HG02759 (cell line): Measurements from ENCODE around the gene BORCS6.

ENCODE experiments used
- ATAC-seq: cut with Tn5 transposase; IDR thresholded peaks from one replicate; pipeline ENCODE4 v1.9.1; 2021; ENCODE audit warnings: mild to moderate bottlenecking, moderate library complexity; ENCODE audit not compliant: unreplicated experiment

The BORCS6 gene

DNA sequence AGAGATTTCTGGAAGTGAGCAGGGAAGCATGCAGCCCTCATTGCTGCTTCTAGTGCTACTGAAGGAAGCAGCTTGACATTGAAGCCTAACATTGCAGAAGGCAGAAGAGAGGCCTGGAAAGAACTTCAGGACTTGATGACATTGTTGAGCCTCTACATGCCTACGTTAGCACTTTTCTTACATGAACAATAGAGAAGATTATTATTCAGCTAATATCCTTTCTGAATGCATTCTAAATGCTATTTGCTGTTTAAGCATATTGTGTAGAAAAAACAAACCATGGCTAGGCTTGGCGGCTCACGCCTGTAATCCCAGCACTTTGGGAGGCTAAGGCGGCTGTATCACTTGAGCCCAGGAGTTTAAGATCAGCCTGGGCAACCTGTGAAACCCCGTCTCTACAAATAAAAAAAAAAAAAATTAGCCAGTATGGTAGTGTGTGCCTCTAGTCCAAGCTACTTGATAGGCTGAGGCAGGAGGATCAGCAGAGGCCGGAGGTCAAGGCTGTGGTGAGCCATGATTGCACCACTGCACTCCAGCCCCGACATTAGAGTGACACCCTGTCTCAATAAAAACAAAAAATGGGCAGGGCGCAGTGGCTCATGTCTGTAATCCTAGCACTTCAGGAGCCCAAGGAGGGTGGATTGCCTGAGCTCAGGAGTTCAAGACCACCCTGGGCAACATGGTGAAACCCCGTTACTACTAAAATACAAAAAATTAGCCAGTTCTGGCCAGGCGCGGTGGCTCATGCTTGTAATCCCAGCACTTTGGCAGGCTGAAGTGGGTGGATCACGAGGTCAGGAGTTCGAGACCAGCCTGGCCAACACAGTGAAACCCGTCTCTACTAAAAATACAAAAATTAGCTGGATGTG is 22.6 kb upstream of the BORCS6 start:
- ATAC-seq: no peak

DNA sequence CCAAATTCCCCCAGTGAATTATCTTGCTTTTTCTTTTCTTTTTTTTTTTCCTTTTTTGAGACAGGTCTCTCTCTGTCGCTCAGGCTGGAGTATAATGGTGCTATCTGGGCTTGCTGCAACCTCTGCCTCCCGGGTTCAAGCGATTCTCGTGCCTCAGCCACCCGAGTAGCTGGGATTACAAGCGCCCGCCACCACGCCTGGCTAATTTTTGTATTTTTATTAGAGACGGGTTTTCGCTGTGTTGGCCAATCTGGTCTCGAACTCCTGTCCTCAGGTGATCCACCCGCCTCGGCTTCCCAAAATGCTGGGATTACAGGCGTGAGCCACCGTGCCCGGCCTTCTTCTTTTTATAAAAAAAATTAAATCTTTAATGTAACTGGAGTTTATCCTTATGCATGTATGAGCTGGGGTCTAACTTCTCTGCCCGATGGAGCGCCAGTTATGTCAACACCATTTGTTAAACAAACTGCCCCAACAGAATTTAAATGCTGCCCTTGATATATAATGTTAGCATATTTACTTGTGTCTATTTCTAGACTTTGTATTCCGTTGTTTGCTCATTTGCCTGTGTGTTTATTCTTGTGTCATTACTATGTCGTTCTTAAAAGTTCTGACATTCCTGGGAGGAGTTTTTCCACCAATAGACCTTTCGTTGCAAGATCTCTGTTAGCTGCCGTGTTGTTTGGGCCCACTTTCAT is 20.9 kb upstream of the BORCS6 start:
- ATAC-seq: peak; percentile 31

DNA sequence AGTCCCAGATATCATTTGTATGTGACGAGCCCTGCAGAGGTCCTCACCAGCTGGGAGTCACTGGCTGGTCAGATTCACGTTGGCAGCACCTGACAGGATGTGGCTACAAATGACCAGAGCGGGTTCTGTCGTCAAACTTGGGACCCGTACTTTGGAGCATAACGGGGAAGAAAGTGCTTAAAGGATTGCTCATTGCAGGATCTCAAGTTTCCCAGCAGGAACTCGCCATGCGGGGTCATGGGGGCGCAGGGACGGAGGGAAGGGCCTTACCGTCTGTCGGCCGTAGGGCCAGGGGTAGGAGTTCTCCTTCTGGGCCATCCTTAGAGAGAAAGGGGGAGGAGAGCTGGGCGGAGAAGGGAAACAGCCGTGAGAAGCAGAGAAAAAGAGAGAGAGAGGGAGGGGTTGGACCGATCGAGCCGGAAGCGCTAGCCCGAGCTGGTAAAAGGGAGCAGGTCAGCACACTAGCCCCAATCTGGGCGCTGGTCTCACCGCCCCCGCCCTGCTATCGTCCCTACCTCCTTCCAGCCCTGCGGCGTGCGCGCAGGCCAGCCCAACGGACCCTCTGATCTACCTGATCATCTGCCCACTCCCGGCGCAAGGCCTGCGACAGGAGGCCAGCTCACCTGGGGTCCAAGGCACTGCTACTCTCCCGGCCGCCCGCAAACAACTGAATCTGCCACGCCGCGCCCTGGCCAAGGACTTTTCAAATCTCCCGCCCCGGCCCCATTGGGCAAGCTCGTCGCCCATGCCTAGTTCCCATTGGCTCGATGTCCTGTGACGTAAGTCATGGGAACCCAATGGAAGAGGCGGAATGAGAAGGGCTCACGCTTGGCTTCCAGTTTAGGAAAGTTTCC is 20.2 kb upstream of the BORCS6 start, which contains the start of gene AURKB:
AURKB (minus strand) TSS at position 669 of the 854 bp plus-strand sequence; CDS start at position 318, 351 bp downstream.
- peak; percentile 89 for ATAC-seq

DNA sequence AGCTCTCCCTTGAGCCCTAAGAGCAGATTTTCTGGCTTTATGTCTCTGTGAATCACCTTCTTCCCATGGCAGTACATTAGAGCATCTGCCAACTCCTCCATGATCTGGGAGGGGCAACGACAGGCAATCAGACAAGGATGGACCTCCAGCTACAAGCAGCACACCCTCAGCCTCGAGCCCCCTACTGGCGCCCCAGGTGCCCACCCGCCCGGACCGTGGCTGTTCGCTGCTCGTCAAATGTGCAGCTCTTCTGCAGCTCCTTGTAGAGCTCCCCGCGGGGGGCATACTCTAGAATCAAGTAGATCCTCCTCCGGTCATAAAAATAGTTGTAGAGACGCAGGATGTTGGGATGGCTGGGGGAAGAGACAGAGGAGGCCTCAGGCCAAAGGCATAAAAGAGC is 16.6 kb upstream of the BORCS6 start:
- ATAC-seq: no peak

DNA sequence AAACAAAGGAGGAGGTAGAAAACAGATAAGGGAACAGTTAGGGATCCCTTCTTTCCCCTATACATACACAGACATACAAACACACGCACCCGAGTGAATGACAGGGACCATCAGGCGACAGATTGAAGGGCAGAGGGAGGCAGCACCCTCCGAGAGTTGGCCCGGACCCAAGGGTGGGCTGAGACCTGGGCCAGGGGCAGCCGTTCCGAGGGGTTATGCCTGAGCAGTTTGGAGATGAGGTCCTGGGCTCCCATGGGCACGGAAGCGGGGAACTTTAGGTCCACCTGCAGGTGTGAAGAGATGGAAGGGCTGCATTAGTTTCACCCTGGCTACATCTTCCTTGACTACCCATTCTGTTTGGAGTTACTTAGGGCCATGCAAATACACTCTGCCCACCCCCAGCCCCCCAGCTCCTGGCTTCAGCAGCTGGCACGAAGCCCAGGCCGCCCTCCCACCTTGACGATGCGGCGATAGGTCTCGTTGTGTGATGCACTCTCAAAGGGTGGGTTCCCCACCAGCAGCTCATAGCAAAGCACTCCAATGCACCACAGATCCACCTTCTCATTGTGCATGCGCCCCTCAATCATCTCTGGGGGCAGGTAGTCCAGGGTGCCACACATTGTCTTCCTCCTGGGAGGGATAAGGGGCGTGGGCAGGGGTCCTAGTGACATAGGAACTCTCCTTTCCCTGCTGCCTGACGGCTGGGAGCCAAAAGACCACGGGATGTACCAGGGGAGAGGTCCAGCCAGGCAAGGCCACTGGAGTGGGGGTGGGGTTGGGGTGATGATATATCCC is 15.0 kb upstream of the BORCS6 start:
- no peak for ATAC-seq

DNA sequence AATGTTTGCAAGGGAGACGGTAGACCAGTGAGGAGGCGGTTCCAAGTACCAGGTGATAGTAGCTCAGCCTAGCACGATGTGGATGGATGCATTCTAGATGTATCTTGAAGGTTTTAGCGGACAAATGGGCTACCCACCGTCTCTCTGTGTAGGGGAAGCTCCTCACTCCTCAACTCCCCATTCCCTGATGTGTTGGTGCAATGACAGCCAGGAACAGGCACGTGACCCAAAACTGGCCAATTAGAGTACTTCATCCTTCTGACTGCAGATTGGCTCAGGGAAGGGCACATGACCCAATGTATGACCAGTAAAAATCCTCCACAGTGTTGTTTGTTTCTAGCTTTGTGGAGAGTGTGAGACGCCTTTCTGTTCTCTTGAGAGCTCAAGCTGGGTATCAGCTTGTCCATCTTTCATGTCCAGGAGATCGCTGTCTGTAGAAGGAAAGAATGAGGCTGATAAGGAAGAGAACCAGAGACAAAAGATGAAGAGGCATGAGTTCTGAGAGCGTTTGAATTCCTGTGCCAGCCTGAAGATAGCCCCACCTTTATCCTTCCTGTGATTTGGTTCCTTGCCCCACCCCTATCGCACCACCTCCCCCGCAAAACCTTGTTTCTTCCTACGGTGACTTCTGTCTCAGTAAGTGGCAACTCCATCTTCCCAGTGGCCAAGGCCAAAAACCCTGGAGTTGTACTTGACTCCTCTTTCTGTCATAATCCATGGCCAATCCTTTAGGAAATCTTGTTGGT is 2.3 kb upstream of the BORCS6 start:
- ATAC-seq: peak; percentile 28

DNA sequence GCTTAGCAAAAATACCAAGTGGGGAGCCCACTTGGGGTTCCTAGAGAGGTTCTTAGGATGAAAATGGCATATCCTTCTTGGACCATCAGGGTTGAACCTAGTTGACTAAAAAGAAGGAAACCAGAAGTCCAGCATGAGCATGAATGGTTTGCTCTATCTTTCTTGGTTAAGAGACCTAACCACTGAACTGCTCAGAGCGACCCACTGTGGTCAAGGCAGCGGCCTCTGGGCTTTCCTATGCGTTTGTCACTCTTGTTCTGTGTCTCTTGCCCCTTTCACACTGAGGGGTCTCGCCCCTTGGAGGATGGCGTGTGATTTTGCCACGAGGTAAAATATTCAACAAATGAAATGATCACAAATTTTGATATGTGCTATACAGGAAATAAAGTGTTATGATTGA is 526 bp upstream of the BORCS6 start:
- no peak for ATAC-seq

DNA sequence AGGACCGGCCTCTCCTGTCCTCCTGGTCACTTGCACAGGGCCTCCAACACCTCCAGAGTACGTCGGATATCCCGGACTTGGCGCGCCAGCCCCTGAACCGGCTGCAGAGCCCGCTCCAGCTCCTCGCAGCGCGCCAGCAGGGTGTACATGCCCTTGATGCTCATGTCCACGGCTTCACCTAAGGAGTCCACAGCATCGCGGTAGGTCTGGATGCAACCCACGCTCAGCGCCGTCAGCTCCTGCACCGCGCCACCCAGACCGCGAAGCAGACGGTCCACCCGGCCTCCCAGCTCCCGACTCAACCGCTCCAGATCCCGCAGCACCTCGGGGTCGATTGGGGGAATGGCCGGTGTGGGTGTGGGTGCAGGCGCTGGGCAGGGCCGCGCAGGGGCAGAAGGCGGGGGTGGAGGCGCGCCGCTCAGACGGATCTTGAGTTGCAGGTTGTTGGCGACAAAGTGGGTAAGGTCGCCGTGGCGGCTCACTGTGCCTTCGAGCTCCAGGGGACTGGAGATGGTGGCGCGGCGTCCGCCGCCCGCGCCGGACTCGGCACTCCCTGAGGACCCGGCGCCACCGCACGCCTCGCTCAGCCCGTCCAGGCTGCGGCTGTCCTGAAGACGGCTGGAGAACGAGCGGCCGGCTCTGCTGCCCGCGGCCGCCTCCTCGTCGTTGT is 804 bp downstream of the BORCS6 start:
- no peak for ATAC-seq

DNA sequence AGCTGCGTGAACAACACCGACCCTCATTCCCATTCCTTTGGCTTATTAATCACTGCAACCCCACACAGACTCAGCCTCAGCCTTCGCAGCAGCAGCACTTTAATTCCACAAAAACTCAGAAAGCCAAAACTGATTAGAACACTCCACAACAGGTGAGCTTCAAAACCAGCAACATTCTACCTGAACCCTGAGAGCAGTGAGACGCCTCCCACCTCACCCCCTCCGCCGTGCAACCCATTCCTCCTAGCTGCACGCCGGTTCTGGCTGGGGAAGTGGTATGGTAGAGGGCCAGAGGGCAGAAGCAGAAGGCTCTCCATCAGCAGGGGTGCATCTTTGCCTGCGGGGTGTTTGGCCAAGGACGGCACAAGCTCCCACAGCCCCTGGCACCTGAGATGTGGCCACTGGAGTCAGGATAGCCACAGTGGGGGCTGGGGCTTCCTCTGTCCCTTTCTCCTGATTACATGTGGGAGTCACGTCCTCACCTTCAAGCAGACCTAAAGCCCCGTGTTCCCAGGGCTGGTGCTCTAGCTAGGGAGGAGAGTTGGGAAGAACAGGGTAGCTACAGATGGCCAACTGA is 1.6 kb downstream of the BORCS6 start:
- no peak for ATAC-seq

DNA sequence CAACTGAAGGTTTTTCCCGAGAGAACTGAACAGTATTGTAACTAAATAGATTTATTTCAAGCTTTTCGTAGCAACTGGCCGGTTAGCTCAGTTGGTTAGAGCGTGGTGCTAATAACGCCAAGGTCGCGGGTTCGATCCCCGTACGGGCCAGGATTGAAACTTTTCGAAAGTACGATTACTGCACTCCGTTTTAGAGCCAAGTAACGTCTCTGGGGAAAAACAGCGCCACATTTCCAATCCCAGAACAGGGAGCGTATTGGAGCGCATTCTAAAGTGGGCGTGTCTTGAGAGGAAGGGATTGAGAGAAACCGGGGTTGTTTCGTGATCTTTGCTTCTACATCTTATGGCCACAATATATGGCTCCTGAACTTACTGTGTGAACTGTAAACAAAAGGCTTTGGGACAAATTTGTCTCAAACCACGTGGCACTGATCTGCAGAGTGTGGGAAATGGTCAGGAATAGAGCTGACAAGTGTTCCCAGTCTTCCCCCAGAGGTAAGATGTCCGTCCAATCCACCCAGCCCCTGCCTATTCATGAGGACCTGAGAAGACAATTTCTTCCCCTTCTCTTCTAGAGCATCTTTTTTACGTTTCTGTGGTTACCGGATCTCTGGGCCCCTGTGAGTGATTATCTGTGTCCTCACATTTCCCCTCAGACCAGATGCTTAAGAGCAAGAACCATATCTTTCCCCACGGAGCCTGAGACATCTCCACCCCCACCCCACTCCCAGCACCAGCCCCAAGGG is 2.3 kb downstream of the BORCS6 start:
- peak; percentile 30 for ATAC-seq

DNA sequence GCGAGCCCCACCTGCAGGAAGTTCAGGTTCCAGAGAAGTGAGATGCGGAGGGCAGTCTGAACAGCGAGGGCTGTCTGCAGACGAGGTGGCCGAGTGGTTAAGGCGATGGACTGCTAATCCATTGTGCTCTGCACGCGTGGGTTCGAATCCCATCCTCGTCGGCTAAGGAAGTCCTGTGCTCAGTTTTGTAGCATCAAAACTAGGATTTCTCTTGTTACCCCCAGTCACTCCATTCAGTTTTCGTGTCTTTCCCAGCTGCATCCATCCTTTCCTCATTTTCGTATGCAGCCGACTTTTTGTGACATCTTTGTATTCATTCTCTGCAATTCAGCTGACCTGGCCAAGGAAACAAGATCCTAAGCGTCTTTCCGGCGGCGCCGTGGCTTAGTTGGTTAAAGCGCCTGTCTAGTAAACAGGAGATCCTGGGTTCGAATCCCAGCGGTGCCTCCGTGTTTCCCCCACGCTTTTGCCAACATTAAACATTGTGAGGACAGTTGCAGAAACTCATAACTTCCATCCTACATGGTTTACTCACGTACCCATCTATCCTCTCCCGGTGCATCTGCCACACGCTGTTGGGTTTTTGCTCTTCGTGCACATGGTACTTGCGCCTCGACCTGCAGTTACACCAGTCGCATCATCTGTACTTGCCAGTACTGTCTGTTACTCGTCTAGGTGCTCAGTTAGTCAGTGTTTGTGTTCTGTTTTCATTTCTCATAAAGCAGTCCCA is 3.0 kb downstream of the BORCS6 start:
- peak; percentile 26 for ATAC-seq

DNA sequence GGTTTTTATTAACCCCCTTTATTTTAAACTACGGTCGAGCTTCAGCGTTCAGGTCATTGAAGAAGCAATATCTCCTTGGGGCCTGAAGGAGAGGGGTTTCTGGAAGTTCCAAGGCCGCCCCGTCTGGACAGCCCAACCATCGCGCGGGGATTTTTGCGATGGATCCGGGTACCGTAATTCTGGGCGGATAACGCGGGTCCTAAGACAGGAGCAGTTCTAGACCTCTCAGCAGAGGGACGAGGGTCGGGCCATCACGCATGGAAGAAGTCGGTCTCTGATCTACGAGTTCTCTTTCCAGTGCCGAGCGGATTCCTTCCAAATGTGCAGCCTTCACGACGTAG is 3.6 kb downstream of the BORCS6 start:
- peak; percentile 1 for ATAC-seq

DNA sequence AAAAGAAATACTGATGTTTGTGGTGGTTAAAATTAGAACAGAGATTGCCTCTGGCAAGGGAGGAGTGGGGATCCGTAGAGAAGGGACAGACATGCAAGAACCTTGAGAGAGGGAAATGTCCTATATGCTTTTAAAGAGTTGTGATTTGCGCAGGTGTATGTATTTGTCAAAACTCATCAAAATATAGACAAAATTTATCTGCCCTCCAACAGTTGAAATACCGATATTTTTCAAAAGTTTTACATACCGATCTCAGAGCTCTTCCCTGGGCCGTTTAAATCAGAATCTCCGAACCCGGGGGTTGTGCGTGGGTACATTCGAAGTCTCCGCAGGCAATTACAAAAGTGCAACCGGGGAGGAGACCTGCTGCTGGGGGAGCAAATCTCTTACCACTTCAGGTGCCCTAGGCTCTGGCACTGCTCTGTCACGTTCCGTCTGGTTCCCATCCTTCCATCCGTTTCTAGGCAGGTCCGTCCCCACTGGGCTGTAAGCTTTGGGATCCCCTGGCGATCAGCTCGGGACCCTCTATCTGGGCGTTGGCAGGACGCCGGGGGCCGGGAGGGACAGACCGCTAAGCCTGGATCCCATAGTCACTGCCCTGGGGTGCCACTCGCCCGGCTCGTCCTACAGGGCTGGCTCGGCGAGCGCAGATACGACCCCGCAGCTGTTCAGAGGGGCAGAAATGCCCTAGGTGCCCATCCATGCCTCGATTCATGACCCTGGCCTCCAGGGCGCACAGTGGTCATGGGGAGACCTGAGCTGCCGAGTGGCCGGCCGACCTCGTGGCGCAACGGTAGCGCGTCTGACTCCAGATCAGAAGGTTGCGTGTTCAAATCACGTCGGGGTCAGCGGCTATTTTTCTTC is 4.2 kb downstream of the BORCS6 start:
- ATAC-seq: peak; percentile 20

DNA sequence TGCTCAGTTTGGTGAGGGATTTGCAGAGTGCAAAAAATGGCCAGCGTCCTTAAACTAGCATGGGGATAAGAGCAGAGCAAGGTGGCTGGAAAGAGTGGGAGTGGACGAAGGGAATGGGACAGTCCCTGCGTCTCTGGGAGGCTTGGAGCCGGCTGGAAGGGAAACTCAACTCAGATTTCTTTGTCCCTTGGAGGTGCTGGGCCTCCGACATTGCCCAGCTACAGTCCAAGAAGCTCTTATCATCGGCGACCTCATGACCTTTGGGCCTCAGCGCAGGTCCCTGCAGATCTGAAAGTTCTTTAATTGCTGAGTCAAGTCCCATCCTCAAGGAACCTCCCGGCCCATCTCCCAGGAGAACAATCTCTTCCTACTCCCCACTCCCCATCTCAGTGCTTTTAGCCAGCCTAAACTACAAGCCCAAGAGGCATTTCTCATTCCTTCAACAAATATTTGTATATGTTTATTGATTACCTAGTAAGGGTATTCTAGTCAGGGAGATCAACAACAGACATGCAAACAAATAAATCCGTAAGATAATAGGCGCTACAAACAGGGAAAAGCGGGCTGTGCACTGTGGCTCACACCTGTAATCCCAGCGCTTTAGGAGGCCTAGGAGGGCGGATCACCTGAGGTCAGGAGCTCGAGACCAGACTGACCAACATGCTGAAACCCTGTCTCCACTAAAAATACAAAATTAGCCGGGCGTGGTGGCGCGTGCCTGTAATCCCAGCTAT is 12.8 kb downstream of the BORCS6 start:
- ATAC-seq: no peak

DNA sequence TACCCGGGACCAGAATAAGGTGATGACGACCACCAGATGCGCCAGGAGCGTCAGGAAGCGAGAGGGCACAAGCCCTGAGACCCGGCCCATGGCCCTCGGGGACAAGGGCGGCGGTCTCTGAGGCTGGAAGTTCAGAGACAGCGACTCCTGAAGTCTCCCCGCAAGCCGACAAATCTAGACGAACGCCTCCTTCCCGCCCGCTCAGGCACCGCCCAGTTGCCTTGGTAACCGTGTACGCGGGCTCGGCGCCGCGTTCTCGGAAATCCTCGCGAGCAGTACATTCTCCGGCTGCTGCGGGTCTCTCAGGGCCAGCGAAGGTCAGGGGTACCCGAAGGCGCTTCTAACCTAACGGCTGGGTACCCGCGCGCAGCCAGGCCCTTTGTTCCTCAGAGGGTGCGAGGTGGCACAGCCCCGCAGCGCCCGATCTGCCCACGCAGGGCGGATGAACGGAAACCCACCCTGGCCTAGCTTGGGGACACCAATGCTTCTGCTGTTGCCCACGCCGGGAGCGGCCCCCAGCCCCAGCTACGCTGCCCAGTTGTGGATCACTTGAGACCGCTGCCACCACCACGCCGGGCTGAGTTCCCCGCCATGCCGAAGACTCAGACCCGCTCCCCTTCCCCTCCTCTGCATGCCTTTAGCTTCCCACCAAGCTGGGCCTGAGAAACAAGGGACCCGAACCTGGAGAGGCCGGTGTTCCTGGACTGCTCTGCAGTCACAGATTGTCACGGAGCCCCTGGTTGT is 13.6 kb downstream of the BORCS6 start, which contains the start of gene TMEM107:
TMEM107 (minus strand) TSS at position 184 of the 744 bp plus-strand sequence; CDS start at position 90, 94 bp downstream.
- peak; percentile 47 for ATAC-seq
